Smooth muscle cell of the coronary artery (primary cell): ENCODE results near the gene RANBP3L. TPM values are rescaled to one million over a fixed set of nuclear protein-coding genes. Genes with fewer than 3 reads are reported as not detected.

ENCODE experiments used
- total RNA-seq: library from RNA; depleted of rRNA; stranded (reverse); fragments of >200 nt; gene quantifications from 2 replicates; pipeline ENCODE4 v1.2.3, GENCODE V29; 2014; ENCODE audit warnings: low replicate concordance

The RANBP3L gene, protein sequence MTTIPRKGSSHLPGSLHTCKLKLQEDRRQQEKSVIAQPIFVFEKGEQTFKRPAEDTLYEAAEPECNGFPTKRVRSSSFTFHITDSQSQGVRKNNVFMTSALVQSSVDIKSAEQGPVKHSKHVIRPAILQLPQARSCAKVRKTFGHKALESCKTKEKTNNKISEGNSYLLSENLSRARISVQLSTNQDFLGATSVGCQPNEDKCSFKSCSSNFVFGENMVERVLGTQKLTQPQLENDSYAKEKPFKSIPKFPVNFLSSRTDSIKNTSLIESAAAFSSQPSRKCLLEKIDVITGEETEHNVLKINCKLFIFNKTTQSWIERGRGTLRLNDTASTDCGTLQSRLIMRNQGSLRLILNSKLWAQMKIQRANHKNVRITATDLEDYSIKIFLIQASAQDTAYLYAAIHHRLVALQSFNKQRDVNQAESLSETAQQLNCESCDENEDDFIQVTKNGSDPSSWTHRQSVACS
- 0.08 and 1.6 TPM in 2 replicates for total RNA-seq

DNA sequence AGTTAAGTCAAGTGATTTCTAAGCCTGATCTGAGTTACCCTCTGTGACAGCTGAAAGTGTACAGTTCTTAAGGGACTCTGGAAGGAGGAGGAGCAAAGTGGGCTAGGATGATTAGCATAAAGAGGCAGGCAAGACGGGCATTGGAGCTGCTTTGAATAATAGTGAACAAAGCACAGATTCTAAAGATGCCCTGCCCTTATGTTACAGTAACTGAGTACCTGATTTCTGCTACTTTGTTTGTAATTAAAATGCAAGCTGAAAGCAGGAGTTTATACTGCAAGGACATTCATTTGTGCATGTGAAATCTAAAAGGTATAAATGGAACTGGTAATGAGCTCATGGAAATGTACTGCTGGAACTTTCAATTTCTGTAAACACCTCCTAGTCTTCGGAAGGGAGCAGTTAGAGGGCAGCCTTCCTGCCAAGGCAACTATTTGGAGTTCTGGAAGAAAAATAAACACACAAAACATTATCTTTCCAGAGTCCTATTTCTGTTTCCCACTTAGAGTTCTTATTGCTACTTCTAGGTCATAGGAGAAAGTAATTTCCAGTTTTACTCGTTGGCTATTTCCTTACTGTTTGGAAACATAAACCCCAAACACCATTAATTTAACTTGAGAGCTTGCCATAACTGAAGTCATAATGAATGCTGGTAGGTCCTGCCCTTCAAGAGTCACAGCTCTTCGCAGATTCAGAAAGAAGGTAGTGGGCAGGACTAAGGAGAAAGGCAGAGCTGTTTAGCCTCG is at the start of gene RANBP3L:
RANBP3L (minus strand) TSS at position 45 of the 746 bp plus-strand sequence. CDS start 486 bp downstream, outside the sequence.

DNA sequence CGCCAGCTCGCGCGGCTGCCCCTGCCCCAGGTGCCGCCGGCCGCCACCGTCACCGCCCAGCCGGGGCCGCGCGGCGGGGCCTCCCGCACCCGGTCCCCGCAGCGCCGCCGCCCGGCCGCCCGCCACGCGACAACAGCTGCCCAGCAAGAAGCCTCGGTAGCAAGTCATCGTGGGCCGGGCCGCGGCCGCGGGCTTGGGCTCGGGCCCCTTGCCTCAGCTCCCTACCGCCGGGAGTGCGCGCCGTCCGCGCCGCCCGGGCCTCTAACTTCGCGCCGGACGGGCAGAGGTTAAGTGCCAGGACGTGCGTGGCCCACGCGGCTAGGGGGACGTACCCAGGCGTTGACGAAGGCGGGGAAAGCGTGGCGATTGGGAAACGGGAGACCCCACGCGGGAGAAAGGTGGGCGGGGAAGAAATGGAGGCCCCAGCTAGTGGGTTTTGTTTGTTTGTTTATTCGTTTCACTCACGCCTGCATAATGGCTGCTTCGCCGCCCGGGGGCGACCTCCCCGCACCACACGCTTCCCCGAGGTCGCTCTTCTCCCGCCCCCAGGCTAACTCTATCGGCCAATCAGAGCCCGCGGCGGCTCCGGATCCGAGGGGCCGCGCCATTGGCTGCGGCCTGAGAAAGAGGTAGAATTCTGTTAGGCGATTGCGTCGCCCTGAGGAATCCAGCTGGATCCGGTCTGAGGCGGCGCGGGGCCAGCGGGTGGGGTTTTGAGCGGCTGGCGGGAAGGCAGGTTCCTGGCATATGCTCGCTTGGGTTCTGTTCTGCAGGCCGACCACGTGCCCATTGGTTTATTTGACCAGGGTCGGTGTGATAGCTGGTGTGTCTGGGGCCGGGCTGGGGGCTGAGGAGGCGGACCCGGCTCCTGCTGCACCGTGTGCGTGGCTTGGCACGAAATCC is 59.8 kb downstream of the RANBP3L start, which contains the start of gene NADK2:
NADK2 (minus strand) TSS at position 295 of the 903 bp plus-strand sequence; CDS start at position 168, 127 bp downstream.

Other genes with a start within 250 kb of the RANBP3L start
- not detected in 2 replicates for gene UGT3A2, start 235.0 kb downstream of the RANBP3L start, total RNA-seq
- gene LMBRD2, start 150.0 kb downstream of the RANBP3L start, total RNA-seq, result 10.1 and 11.8 TPM in 2 replicates
- gene SKP2, start 149.8 kb downstream of the RANBP3L start, total RNA-seq, result 10.2 and 16.1 TPM in 2 replicates
- 28.1 and 33.1 TPM in 2 replicates for gene NADK2, start 60.0 kb downstream of the RANBP3L start, total RNA-seq